PC-3 (cell line): ENCODE data around the gene HES2. TPM values are rescaled to one million over a fixed set of nuclear protein-coding genes. Genes with fewer than 3 reads are reported as not detected.

Source experiments
- ATAC-seq: fragments of 200-7000 bp; cut with Tn5 transposase; 2 replicates; pipeline ENCODE4 v1.9.1; 2020; ENCODE audit warnings: mild to moderate bottlenecking, moderate library complexity
- BruUV-seq: library from RNA; stranded (reverse); fragments of 400-500 nt; replicated peaks from 2 replicates; lab custom pipeline; 2021; lab: Mats Ljungman, UMichigan
- CTCF ChIA-PET: fragments of 300-600 bp; sonication (Branson Sonifier 250); formaldehyde crosslinking; loops from one replicate; lab custom pipeline; 2022; ENCODE audit warnings: antibody characterized with exemption; lab: Charles Lee
- POLR2A ChIA-PET: fragments of 300-600 bp; sonication (Branson Sonifier 250); formaldehyde crosslinking; loops from one replicate; lab custom pipeline; 2022; ENCODE audit warnings: antibody characterized with exemption; ENCODE audit not compliant: unreplicated experiment; lab: Charles Lee
- DNase-seq: peaks from one replicate; pipeline ENCODE4 v3.0.0-alpha.2; 2015
- H2AFZ ChIP-seq: fragments of 300-600 bp; sonication (generic); 2 replicates; pipeline ENCODE4 v1.6.0; 2016; ENCODE audit warnings: antibody characterized with exemption, low read length
- H3F3A ChIP-seq: fragments of 300-600 bp; sonication (generic); one replicate; pipeline ENCODE4 v1.6.0; 2017; ENCODE audit warnings: antibody characterized with exemption, low read length, control low read depth, mild to moderate bottlenecking; ENCODE audit not compliant: unreplicated experiment
- H3K27ac ChIP-seq: fragments of 300-600 bp; sonication (generic); 2 replicates; pipeline ENCODE4 v1.5.1; 2016; ENCODE audit warnings: mild to moderate bottlenecking, low read length
- H3K27me3 ChIP-seq: fragments of 300-600 bp; sonication (generic); 2 replicates; pipeline ENCODE4 v1.6.1; 2016; ENCODE audit warnings: low read length, mixed read lengths
- H3K36me3 ChIP-seq: fragments of 300-600 bp; sonication (generic); 2 replicates; pipeline ENCODE4 v1.6.1; 2016; ENCODE audit warnings: low read depth, mixed run types, low read length, mixed read lengths
- H3K4me1 ChIP-seq: fragments of 300-600 bp; sonication (generic); 2 replicates; pipeline ENCODE4 v1.5.1; 2016; ENCODE audit warnings: low read length; ENCODE audit not compliant: insufficient read depth
- H3K4me2 ChIP-seq: fragments of 300-600 bp; sonication (generic); 2 replicates; pipeline ENCODE4 v1.6.0; 2016; ENCODE audit warnings: low read length
- H3K4me3 ChIP-seq: fragments of 300-600 bp; sonication (generic); 2 replicates; pipeline ENCODE4 v1.5.1; 2016; ENCODE audit warnings: mild to moderate bottlenecking, low read length, mixed read lengths
- H3K79me2 ChIP-seq: fragments of 300-600 bp; sonication (generic); 2 replicates; pipeline ENCODE4 v1.6.1; 2017; ENCODE audit warnings: low read length, mixed read lengths
- H3K9ac ChIP-seq: fragments of 300-600 bp; sonication (generic); 2 replicates; pipeline ENCODE4 v1.6.0; 2016; ENCODE audit warnings: mild to moderate bottlenecking, low read length
- H3K9me2 ChIP-seq: fragments of 300-600 bp; sonication (generic); replicated peaks from 2 replicates; pipeline ENCODE4 v1.6.1; 2016; ENCODE audit warnings: mixed run types, low read length, mixed read lengths
- H3K9me3 ChIP-seq: fragments of 300-600 bp; sonication (generic); 2 replicates; pipeline ENCODE4 v1.6.1; 2016; ENCODE audit warnings: low read length, mixed read lengths
- H4K20me1 ChIP-seq: fragments of 300-600 bp; sonication (generic); 2 replicates; pipeline ENCODE4 v1.6.1; 2016; ENCODE audit warnings: low read length, mixed read lengths
- EZH2 ChIP-seq: fragments of 300-600 bp; sonication (generic); IDR thresholded peaks from one replicate; pipeline ENCODE4 v1.6.1; 2017; ENCODE audit warnings: antibody characterized with exemption, mild to moderate bottlenecking, low read length; ENCODE audit not compliant: unreplicated experiment
- EZH2phosphoT487 ChIP-seq: fragments of 300-600 bp; sonication (generic); IDR thresholded peaks from 2 replicates; pipeline ENCODE4 v1.6.1; 2018; ENCODE audit warnings: mild to moderate bottlenecking, antibody characterized with exemption, low read length, borderline replicate concordance
- intact Hi-C: fragments of 100-400 bp; cut with micrococcal nuclease; formaldehyde crosslinking; loops from 2 replicates; pipeline ENCODE4 v1.9.0; 2023
- total RNA-seq: library from RNA; depleted of rRNA; stranded (reverse); fragments of >200 nt; gene quantifications from 2 replicates; pipeline ENCODE4 v1.2.3, GENCODE V29; 2014
- TF ChIP-seq, protein P1 (sequence below): fragments of 300-600 bp; sonication (generic); conservative IDR thresholded peaks from 2 replicates; pipeline ENCODE4 v1.5.1; 2017; ENCODE audit warnings: antibody characterized with exemption, low read depth, mild to moderate bottlenecking, low read length

The HES2 gene
- total RNA-seq, 1 experiment from 2014 or later = 42.9 TPM

DNA sequence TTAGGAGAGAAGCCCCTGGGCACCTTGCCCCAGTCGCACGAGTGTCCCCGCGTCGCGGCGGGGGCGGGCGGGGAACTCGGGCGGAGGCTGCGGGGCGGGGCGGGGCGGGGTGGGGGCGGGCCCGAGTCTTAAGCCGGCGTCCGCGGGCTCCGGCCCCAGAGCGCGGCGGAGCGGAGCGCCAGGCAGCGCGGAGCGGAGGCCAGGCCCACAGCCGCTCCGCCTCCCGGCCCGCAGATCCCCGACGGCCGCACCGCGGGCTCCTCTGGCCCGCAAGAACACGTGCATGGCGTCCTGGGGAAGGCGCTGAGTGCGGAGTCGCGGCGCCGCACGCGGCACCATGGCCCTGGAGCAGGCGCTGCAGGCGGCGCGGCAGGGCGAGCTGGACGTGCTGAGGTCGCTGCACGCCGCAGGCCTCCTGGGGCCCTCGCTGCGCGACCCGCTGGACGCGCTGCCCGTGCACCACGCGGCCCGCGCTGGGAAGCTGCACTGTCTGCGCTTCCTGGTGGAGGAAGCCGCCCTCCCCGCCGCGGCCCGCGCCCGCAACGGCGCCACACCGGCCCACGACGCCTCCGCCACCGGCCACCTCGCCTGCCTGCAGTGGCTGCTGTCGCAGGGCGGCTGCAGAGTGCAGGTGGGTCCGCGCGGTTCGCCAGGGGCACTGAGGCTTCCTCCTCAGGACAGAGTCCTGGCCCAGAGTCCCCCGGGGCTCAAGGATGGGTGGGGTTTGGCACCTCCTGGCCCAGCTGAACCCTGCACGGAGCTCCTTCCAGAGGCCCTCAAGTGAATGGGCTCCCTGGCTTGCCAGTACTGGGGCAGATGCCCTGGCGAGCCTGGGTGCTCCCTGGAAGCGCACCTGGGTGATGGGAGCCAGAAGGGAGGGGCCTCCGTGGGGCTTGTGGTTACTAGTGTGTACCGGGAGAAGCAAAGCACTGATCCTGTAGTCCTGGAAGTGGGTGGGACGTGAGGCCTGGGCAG, 5.2 kb upstream of the HES2 start, which contains the start of gene ESPN:
Gene ESPN (plus strand): TSS at position 158 of the 975 bp plus-strand sequence. CDS start 180 bp downstream, at position 338.
- TF ChIP-seq EZH2phosphoT487 = no peak
- TF ChIP-seq, protein P1, sequence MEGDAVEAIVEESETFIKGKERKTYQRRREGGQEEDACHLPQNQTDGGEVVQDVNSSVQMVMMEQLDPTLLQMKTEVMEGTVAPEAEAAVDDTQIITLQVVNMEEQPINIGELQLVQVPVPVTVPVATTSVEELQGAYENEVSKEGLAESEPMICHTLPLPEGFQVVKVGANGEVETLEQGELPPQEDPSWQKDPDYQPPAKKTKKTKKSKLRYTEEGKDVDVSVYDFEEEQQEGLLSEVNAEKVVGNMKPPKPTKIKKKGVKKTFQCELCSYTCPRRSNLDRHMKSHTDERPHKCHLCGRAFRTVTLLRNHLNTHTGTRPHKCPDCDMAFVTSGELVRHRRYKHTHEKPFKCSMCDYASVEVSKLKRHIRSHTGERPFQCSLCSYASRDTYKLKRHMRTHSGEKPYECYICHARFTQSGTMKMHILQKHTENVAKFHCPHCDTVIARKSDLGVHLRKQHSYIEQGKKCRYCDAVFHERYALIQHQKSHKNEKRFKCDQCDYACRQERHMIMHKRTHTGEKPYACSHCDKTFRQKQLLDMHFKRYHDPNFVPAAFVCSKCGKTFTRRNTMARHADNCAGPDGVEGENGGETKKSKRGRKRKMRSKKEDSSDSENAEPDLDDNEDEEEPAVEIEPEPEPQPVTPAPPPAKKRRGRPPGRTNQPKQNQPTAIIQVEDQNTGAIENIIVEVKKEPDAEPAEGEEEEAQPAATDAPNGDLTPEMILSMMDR = no peak
- no peak for TF ChIP-seq EZH2
- ATAC-seq = peak; percentile 20

DNA sequence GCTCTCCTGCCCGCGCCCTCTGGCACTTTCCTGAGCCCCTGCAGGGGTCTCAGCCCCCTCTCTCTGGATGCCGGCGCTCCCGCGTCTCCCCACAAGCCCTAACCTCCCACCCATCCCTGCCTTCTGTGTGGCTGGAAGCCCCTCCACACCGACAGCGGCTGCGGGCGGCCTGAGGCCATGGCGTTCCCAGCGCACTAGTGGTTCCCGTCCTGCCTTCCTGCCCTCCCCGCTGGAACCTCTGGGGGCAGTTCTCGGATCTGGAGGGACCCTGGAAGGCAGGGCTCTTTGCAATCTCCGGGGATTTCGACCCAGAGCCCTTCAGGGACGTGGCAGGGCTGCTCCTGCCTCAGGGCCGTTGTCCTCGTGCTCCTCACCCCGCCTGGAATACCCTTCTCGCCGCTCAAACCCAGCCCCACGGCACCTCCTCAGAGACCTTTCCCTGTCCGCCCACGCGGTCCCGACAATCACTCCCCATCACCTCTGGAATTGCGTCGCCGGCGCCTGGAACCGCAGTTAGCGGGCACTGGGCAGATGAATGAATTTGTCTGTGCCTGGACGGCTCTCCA, 4.4 kb upstream of the HES2 start:
- Histone ChIP-seq H3K36me3 (no peaks in the 10 kb centered on the region), H2AFZ (peak overlapping the region; percentile 87), H3F3A (no peaks in the 10 kb centered on the region), H3K9ac (peak overlapping the region; percentile 25), H3K9me2 (no peaks in the 10 kb centered on the region), H3K9me3 (no peaks in the 10 kb centered on the region), H3K27ac (peak overlapping the region; percentile 73), H3K4me3 (peak overlapping the region; percentile 73), H3K27me3 (no peaks in the 10 kb centered on the region), H3K4me1 (peaks cover 61% of the 10 kb centered on the region), H4K20me1 (no peaks in the 10 kb centered on the region), H3K4me2 (peak overlapping the region; percentile 90), H3K79me2 (peaks cover 5% of the 10 kb centered on the region)
- ChIA-PET POLR2A (no interaction called here), CTCF (interaction anchor here (2.0 to 2.3 kb wide), 2 partner anchors 11 to 14 kb away, joined by 14 to 29 read pairs; no protein-coding TSS in a partner anchor)
- BruUV-seq = TSS peak; percentile 72
- intact Hi-C loops = loop anchor here (1.0 kb wide), 2 partner anchors 11 to 14 kb away; no protein-coding TSS in a partner anchor
- no peak for TF ChIP-seq EZH2phosphoT487
- no peak for TF ChIP-seq EZH2
- TF ChIP-seq, protein P1 = no peak
- ATAC-seq (peak; percentile 5), DNase-seq (peak; percentile 50)

More for the DNA sequence above, 5.2 kb upstream of the HES2 start, which contains the start of gene ESPN:
- Histone ChIP-seq H3K4me2 (peak within 1 kb of the TSS; percentile 90), H2AFZ (peak within 1 kb of the TSS; percentile 87), H3K9me3 (no peaks in the 10 kb centered on the region), H3K79me2 (peaks cover 5% of the 10 kb centered on the region; the same call in 1 of the 2 replicates), H3K36me3 (no peaks in the 10 kb centered on the region), H3K27me3 (no peaks in the 10 kb centered on the region), H3K9ac (peak within 1 kb of the TSS; percentile 25), H3K4me1 (peaks cover 59% of the 10 kb centered on the region), H3K27ac (peak within 1 kb of the TSS; percentile 73), H3K9me2 (no peaks in the 10 kb centered on the region), H4K20me1 (no peaks in the 10 kb centered on the region), H3K4me3 (peak within 1 kb of the TSS; percentile 73), H3F3A (no peaks in the 10 kb centered on the region)
- intact Hi-C loops = no loop called here
- peak; percentile 62 for DNase-seq
- ChIA-PET POLR2A (interaction anchor here (0.5 kb wide), 1 partner anchor 66 kb away, joined by 3 read pairs; no protein-coding TSS in a partner anchor), CTCF (no interaction called here)
- no TSS peak for BruUV-seq
